HepG2 (cell line): ENCODE data around the gene NKIRAS1. TPM values are rescaled to one million over a fixed set of nuclear protein-coding genes. Genes with fewer than 3 reads are reported as not detected.
"Not testable (repeated sequence)": the region's sequence is repeated elsewhere in the genome, so short reads cannot be mapped to it uniquely, and the experiment has no call there.

Experiments used
- ATAC-seq: fragments of 200-7000 bp; cut with Tn5 transposase; 3 replicates; pipeline ENCODE4 v1.9.1; 2020; ENCODE audit warnings: mild to moderate bottlenecking, moderate library complexity
- BruUV-seq: library from RNA; stranded (reverse); fragments of 400-500 nt; replicated peaks from 2 replicates; lab custom pipeline; 2021; lab: Mats Ljungman, UMichigan
- CTCF ChIA-PET: fragments of 300-600 bp; formaldehyde crosslinking; extraction: SDS; loops from one replicate; lab custom pipeline; 2021; ENCODE audit warnings: low total read pairs, inconsistent platforms, low intra/inter-chr PET ratio; lab: Yijun Ruan, JAX
- POLR2A ChIA-PET: fragments of 350-600 bp; sonication (Branson Sonifier 250); formaldehyde crosslinking; loops from one replicate; lab custom pipeline; 2020; ENCODE audit warnings: antibody characterized with exemption, inconsistent platforms; lab: Yijun Ruan, JAX
- DNase-seq: peaks from one replicate; pipeline ENCODE4 v3.0.0-alpha.2; 2015; ENCODE audit warnings: low spot score
- FAIRE-seq: peaks from 3 replicates; lab custom pipeline; 2011; peaks lifted over from hg19 to GRCh38; lab: Jason Lieb, UNC
- H2AFZ ChIP-seq: one replicate; pipeline ENCODE4 v1.6.1; 2011; ENCODE audit warnings: low read length, inconsistent platforms
- H3K27ac ChIP-seq: fragments of 300-600 bp; 3 replicates; pipeline ENCODE4 v1.8.0; 2011; ENCODE audit warnings: mixed run types, mild to moderate bottlenecking, mixed read lengths, low read length, inconsistent platforms; ENCODE audit not compliant: insufficient read depth; ENCODE audit errors: extremely low read length
- H3K27me3 ChIP-seq, 2 experiments: fragments of 200-600 bp in 1 of 2; 2 replicates in 1 of 2; 3 replicates in 1 of 2; pipeline versions ENCODE4 v1.6.0 to v1.8.0; 2011; ENCODE audit warnings: low read length in 2 of 2, mild to moderate bottlenecking in 2 of 2, moderate library complexity in 2 of 2, inconsistent platforms in 1 of 2; ENCODE audit not compliant: insufficient read depth in 2 of 2, control insufficient read depth in 1 of 2
- H3K36me3 ChIP-seq, 2 experiments: fragments of 200-600 bp in 1 of 2; replicated peaks in 1 of 2; 2 replicates in 1 of 2; 3 replicates in 1 of 2; pipeline versions ENCODE4 v1.5.1 to v1.8.0; 2011; ENCODE audit warnings: low read length in 2 of 2, inconsistent platforms in 1 of 2; ENCODE audit not compliant: insufficient read depth in 2 of 2, control insufficient read depth in 1 of 2
- H3K4me1 ChIP-seq: 2 replicates; pipeline ENCODE4 v1.5.1; 2012; ENCODE audit warnings: low read length, inconsistent platforms; ENCODE audit not compliant: insufficient read depth
- H3K4me2 ChIP-seq: 2 replicates; pipeline ENCODE4 v1.6.0; 2011; ENCODE audit warnings: low read depth, low read length, inconsistent platforms
- H3K4me3 ChIP-seq, 3 experiments: fragments of 200-600 bp in 1 of 3; sonication (generic), shearing (Covaris generic) in 1 of 3; replicated peaks in 1 of 3; 2 replicates each; pipeline ENCODE4 v1.5.1; 2011 to 2016; ENCODE audit warnings: low read length in 3 of 3, inconsistent platforms in 2 of 3, low read depth in 2 of 3, mild to moderate bottlenecking in 2 of 3, control low read depth in 1 of 3, mixed read lengths in 1 of 3; ENCODE audit not compliant: insufficient read depth in 1 of 3
- H3K79me2 ChIP-seq: one replicate; pipeline ENCODE4 v1.6.1; 2011; ENCODE audit warnings: low read length, inconsistent platforms; ENCODE audit not compliant: insufficient read depth
- H3K9ac ChIP-seq: 2 replicates; pipeline ENCODE4 v1.6.0; 2011; ENCODE audit warnings: mild to moderate bottlenecking, low read depth, low read length, inconsistent platforms; ENCODE audit not compliant: insufficient read depth
- H3K9me3 ChIP-seq: 2 replicates; pipeline ENCODE4 v1.5.1; 2012; ENCODE audit warnings: mild to moderate bottlenecking, low read length
- H4K20me1 ChIP-seq: 2 replicates; pipeline ENCODE4 v1.6.0; 2011; ENCODE audit warnings: inconsistent platforms, mild to moderate bottlenecking, low read length, moderate library complexity; ENCODE audit not compliant: insufficient read depth
- HNF1B ChIP-seq: sonication (generic); formaldehyde crosslinking; IDR thresholded peaks from 2 replicates; pipeline ENCODE4 v1.5.1; 2020; ENCODE audit warnings: mild to moderate bottlenecking, moderate library complexity, missing genetic modification reagents
- NONO ChIP-seq, 2 experiments: fragments of 450-650 bp in 1 of 2; sonication (generic) in 1 of 2; formaldehyde crosslinking in 1 of 2; IDR thresholded peaks in 1 of 2; conservative IDR thresholded peaks in 1 of 2; 2 replicates each; pipeline versions ENCODE4 v1.6.1 to v1.8.0; 2017 to 2022; ENCODE audit warnings: mild to moderate bottlenecking in 1 of 2, missing genetic modification reagents in 1 of 2, moderate library complexity in 1 of 2
- PPARG ChIP-seq: conservative IDR thresholded peaks from 2 replicates; pipeline ENCODE4 v1.6.1; 2016; ENCODE audit warnings: missing biosample characterization, missing genetic modification reagents
- RXRB ChIP-seq: IDR thresholded peaks from 2 replicates; pipeline ENCODE4 v1.6.1; 2016; ENCODE audit warnings: borderline replicate concordance, missing genetic modification reagents, missing compliant biosample characterization
- SIN3A ChIP-seq: IDR thresholded peaks from 2 replicates; pipeline ENCODE4 v1.6.1; 2011; ENCODE audit warnings: low read depth, mild to moderate bottlenecking, control low read depth, low read length, borderline replicate concordance
- ZBTB3 ChIP-seq: sonication (generic); formaldehyde crosslinking; IDR thresholded peaks from 2 replicates; pipeline ENCODE4 v1.4.0; 2020; ENCODE audit warnings: low read depth, mild to moderate bottlenecking, moderate library complexity, missing genetic modification reagents, borderline replicate concordance
- ZC3H13 ChIP-seq: sonication (generic); formaldehyde crosslinking; IDR thresholded peaks from 2 replicates; pipeline ENCODE4 v1.8.1; 2023; ENCODE audit warnings: mild to moderate bottlenecking, missing genetic modification reagents, moderate library complexity
- ZNF281 ChIP-seq: sonication (generic); formaldehyde crosslinking; IDR thresholded peaks from 2 replicates; pipeline ENCODE4 v1.4.0; 2020; ENCODE audit warnings: missing genetic modification reagents, borderline replicate concordance
- ZNF646 ChIP-seq: sonication (generic); formaldehyde crosslinking; IDR thresholded peaks from 2 replicates; pipeline ENCODE4 v1.9.0; 2021; ENCODE audit warnings: mild to moderate bottlenecking, missing genetic modification reagents
- ZNF879 ChIP-seq: sonication (generic); formaldehyde crosslinking; IDR thresholded peaks from 2 replicates; pipeline ENCODE4 v1.8.1; 2023; ENCODE audit warnings: missing genetic modification reagents
- WGBS: methylation state at CpG from one replicate; pipeline ENCODE4 v1.1.6; 2017; ENCODE audit warnings: low lambda C conversion rate; 5-methylcytosine and 5-hydroxymethylcytosine counted together
- in situ Hi-C: cut with HindIII; loops from 2 replicates; pipeline ENCODE4 v1.10.0; 2017; ENCODE audit warnings: low pct_unique_long_range_greater_than_20kb; ENCODE audit not compliant: extremely low pct_ligation_motif_present
- intact Hi-C: fragments of 100-400 bp; cut with micrococcal nuclease; formaldehyde crosslinking; loops from one replicate; pipeline ENCODE4 v1.10.0; 2022; ENCODE audit not compliant: unreplicated experiment
- polyA plus RNA-seq, 8 experiments: library from polyadenylated mRNA; depleted of rRNA in 3 of 8; stranded (reverse) in 7 of 8; unstranded in 1 of 8; fragments of >200 nt; fragmentation: Illumina TruSeq in 4 of 8; extraction: Trizol in 4 of 8; gene quantifications; 2 replicates each; pipeline versions ENCODE4 v1.2.1 to v1.2.3, GENCODE V29; 2011 to 2016; ENCODE audit warnings: low read depth in 4 of 8, missing spikeins in 1 of 8, mixed read lengths in 1 of 8; ENCODE audit not compliant: insufficient read depth in 1 of 8
- total RNA-seq, 5 experiments: library from RNA; depleted of rRNA; stranded (reverse); fragments of >200 nt; fragmentation: Illumina TruSeq; extraction: Trizol; gene quantifications; 2 replicates each; pipeline ENCODE4 v1.2.3, GENCODE V29; 2016; ENCODE audit warnings: low read depth in 1 of 5

Gene NKIRAS1
- total and polyA plus RNA-seq, 2 of the 13 experiments (the other 11 are each of a cell fraction or from before 2014, with no cell fraction given), result 4.3 to 8.0 TPM

DNA sequence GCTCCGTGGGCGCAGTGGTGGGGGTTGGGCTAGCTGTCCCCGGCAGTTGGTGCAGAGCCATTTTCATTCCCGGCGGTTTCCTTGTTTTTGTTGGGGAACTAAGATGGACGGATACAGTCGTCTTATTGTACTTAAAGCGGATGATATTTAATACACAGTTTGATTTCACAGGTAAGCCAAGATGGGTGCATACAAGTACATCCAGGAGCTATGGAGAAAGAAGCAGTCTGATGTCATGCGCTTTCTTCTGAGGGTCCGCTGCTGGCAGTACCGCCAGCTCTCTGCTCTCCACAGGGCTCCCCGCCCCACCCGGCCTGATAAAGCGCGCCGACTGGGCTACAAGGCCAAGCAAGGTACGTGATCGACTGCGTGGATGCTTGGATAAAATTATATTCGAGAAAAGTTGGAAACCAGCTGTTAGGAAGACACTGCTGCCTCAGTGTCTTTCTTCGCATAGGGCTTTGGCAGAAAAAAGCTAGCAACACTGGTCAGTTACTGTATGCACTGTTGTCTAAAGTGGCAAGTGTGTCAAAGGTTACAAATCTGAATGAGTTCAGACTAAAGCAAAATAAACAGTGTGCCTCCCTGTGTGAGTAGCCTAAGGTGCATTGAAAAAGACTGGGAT is 1.0 kb upstream of the NKIRAS1 start:
- in situ Hi-C loops; FAIRE-seq; TF ChIP-seq NONO (IDR thresholded peaks at IDR 0.05): not testable (repeated sequence)
- POLR2A ChIA-PET, result interaction anchor here (0.6 to 3.8 kb wide), 21 partner anchors 9 to 1866 kb away, joined by 3 to 72 read pairs (median 10); partner anchors contain the start of gene NGLY1
- 0 out of 2 replicates have a peak, but pooled peaks have one; percentile 2 for TF ChIP-seq ZBTB3 (CRISPR knock-in tag)
- peak; percentile 49; the same call in 1 of the 2 replicates for TF ChIP-seq ZC3H13 (CRISPR knock-in tag)
- 0 out of 2 replicates have a peak, but pooled peaks have one; percentile 23 for TF ChIP-seq SIN3A
- peak; percentile 14; the same call in 1 of the 2 replicates for TF ChIP-seq RXRB
- peak; percentile 19 for TF ChIP-seq ZNF879
- TF ChIP-seq NONO (CRISPR knock-in tag; conservative IDR thresholded peaks at IDR 0.05), result peak; percentile 62; the same call in 1 of the 2 replicates
- TF ChIP-seq PPARG, result 0 out of 2 replicates have a peak, but pooled peaks have one; percentile 20
- TF ChIP-seq HNF1B (CRISPR knock-in tag), result 0 out of 2 replicates have a peak, but pooled peaks have one; percentile 8
- peak; percentile 67; the same call in 1 of the 2 replicates for TF ChIP-seq ZNF281 (CRISPR knock-in tag)
- 0 out of 2 replicates have a peak, but pooled peaks have one; percentile 36 for TF ChIP-seq ZNF646 (CRISPR knock-in tag)

More for the DNA sequence above, 1.0 kb upstream of the NKIRAS1 start:
- H3K9me3 ChIP-seq, H3K27me3 ChIP-seq, H2AFZ ChIP-seq, CTCF ChIA-PET, H3K36me3 ChIP-seq, BruUV-seq: not testable (repeated sequence)
- under 1% methylated on average over 13 of the region's 21 CpGs for WGBS
- peaks cover 54% of the 10 kb centered on the region for H3K4me1 ChIP-seq
- peak; percentile 36 for ATAC-seq
- peak; percentile 23 for DNase-seq
- peaks cover 36% of the 10 kb centered on the region for H4K20me1 ChIP-seq
- H3K4me2 ChIP-seq, result peak overlapping the region; percentile 90
- intact Hi-C loops, result loop anchor here (1.0 kb wide), 1 partner anchor 28 kb away; the partner anchor contains the start of gene NR1D2
- H3K9ac ChIP-seq, result peak overlapping the region; percentile 95
- H3K27ac ChIP-seq, result peak overlapping the region; percentile 81
- peaks cover 56% of the 10 kb centered on the region for H3K79me2 ChIP-seq
- peak overlapping the region; percentile 95 to 99 (median 98) for H3K4me3 ChIP-seq
